Hematopoietic multipotent progenitor cell treated with erythropoietin and hydrocortisone succinate and interleukin-3 and kit ligand, for 4 days (in vitro differentiated cells): ENCODE measurements around the gene KIAA0513.
A peak's percentile ranks its signal among the peaks of the same experiment; 100 is the strongest.

Source experiments
- DNase-seq: peaks from one replicate; pipeline ENCODE4 v3.0.0-alpha.2; 2015

Gene KIAA0513

DNA sequence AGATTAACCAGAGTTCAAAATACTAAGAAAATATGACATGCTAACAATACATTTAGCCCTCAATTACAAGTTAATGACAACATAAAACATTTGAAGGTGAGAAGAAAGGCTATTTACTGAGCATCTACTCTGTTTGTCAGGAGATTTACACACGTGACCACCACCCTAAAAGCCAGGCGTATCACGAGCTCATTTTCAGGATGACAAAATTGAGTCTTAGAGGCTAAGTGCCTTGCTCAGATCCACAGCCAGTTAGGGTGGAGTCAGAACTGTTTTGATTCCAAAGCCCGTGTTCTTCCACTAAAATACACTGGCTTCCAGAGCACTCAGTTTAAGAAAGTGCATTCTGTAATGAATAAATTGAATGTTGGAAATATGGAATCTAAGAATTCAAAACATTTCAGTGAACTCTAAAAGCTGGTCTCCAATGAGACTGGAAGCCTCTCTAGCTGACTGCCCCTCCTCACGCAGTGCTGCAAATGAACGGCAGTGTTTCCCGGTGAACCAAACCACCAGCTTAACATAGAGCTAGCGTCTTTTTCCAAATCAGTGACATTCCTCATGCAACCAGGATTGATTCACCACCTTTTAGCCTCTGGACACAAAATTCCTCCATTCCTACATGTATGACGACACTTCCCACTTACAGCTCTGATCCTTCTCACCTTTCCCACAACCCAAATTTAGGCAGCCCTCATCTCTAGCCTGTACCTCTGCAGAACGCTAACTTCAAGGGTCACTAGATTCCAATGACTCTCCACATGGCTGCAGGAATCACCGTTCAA is 22.1 kb upstream of the KIAA0513 start:
- DNase-seq: no peak

DNA sequence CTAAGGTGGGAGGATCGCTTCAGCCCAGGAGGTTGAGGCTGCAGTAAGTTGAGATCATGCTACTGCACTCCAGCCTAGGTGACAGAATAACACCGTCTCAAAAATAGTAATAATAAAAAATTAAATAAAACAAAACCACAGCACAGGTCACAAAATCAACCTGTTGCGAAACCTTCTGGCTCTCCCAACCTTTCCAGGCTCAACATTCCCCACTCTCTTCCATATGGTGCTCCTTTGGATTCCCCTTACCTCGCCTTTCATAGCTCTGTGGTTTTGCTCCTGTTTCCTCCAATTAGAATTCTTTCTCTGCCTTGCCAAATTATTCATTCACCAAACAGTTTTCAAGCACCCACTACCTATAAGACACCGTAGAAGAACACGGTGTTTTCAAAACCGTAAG is 21.0 kb upstream of the KIAA0513 start:
- no peak for DNase-seq

DNA sequence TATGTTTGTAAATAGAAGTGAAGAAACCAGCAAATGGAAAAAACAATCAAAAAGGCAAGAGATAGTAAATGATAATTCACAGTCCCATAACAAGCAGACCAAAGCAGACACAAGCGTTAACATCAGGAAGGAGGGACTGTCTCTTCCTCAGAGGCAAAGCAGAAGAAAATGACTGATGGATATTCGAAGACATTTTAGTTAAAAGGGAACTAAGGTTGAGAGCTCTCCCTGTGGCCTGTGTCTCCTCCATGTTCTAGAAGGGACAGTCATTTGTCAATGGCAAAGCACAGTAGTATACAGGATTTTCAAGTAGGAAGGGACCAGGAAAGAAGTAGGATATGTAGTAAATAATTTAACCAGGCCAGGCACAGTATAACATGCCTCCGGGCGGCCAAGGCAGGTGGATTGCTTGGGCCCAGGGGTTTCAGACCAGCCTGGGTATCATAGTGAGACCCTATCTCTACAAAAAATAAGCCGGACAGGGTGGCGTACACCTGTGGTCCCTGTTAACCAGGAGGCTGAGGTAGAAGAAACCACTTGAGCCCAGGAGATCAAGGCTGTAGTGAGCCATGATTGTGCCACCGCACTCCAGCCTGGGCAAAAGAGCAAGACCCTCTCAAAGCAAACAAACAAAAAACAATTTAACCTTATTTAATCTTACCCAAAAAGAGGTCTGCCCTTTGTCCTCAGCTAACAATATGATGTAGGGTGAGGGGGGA is 19.9 kb upstream of the KIAA0513 start:
- no peak for DNase-seq

DNA sequence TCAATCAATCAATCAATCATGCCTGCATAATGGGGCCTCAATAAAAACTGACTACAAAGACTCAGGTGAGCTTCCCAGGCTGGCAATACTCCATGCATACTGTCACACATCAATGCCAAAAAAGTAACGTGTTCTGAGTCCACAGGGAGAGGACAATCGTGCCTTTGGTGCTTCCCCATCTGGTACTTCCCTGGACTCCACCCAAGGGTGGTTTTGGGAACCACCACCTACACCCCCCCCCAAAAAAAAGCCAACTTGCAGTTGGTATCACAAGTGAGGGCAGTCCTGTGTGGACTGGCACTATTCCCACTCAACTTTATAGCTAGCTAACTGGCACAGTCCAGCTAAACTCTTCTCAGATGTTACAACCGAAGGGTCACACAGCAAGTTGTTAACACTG is 19.3 kb upstream of the KIAA0513 start:
- DNase-seq: no peak

DNA sequence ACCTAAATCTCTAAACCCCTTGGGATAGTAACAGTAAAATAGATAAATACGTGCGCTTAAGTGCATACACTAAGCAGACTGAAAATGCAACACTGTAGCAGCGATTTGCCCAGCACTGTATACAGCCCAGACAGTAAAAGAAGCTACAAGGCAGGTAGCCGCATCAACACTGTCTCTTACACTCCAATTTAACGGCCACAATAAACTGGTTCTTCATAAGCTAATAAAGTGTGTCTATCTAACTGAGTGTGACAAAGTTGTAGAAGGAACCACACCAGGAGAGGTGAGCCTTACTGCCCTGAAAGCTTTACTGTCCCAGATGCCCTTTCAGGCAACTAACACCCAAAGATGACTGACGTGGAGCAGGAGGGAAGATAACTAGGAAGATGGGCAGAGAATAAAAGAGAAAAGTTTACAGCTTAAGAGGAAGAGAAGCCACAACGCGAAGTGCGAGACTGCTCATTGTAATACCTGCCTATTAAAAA is 17.1 kb upstream of the KIAA0513 start:
- DNase-seq: no peak

DNA sequence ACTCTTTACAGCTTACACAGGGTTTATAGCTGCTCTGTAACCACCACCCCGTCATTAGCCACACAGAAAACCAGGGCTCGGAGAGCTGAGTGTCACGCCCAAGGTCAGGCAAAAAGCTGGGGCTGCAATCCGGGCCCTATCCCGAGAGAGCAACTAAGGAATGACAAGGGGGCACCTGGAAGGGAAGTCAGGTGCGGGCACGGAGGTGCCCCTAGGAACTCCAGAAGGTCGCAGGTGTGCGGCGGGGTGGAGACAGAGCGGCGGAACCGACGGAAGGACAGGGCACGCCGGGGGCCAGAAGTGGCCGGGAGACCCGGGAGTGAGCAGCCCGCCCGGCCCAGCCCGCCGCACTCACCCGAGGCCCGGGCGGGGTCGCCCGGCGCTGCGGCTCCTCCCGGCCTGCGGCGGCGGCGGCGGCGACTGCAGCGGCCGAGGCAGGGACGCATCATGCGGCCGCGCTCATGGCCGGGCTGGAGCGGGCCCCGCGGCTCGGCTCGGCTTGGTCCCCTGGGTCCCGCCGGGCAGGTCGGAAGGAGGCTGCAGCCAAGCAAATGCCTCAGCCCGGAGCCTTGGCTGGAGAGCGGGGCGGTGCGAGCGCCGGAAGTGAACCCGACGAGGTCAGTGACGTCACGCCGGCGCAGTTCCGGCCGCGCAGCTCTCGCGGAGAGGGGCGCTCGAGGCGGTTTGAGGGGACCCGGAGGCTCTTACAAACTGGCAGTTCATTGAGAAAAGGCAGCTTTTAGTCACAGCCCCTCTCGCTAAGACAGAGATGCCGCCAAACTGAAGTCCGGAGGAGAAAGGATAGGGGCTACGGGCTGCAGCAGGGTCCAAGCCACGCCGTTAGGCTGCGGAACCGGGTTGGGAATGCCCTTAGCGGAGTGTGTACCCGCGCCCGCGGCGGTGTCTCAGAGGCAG is 16.4 kb upstream of the KIAA0513 start, which contains the start of gene ZDHHC7:
Gene ZDHHC7 (minus strand): TSS at position 605 of the 915 bp plus-strand sequence. CDS start 20,917 bp downstream, outside the sequence.
- peak; percentile 94 for DNase-seq

DNA sequence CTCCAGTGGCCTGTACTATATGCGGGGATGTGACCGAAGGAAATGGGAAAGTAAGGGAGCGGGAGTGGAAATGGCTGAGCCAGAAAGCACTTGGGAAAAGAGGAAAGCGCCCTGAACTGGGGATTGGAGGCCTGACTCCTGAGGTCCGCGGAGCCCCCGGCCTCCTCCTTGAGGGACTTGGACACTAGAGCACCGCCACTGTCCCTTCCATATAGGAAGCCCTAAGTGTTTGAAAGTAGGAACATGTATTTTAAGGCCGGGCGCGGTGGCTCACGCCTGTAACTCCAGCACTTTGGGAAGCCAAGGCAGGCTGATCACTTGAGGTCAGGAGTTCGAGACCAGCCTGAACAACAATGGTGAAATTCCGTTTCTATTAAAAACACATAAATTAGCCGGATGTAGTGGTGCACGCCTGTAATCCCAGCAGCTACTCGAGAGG is 15.7 kb upstream of the KIAA0513 start:
- DNase-seq: no peak

DNA sequence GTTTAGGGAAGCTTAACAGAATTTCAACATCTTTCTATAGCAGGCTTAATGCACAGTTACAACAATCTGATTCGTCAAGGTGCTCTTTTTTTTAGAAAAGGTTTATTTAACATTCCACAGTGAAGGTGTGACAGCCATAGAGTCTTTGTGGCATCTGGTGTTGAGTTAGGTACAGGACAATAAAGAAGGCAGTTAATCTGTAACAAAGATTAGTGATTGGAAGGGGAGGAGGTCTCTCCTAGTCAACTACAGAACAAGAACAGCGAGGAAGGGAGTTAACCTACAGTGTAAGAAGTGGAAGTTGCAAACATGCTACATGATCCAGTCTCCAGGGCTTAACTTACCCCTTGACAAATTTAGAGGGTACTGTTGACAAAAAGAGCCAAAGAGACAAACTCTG is 13.3 kb upstream of the KIAA0513 start:
- DNase-seq: no peak

DNA sequence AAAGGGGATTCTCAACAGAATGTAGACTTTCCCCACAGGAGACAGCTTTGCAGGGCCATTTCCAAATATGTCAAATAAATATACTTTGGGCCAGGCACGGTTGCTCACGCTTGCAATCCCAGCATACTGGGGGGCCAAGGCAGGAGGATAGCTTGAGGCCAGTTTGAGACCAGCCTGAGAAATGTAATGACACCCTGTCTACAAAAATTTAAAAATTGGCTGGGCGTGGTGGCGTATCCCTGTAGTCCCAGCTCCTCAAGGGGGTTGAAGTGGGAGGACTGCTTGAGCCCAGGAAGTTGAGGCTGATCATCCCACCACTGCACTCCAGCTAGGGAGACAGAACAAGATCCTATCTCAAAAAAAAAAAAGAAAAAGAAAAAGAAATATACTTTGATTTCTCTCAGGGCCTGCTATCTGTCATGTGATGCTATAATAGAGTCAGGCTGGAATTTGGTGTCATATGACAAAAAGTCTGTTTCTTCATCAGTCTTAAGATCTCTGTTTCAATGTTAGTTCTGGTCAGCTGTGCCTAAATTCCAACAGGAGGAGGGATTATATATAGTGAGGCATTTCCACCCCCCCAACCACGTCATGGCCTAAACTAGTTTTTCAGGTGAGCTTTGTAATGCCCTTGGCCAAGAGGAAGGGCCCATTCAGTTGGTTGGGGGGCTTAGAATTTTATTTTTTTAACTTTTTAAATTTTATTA is 12.0 kb upstream of the KIAA0513 start:
- DNase-seq: no peak

DNA sequence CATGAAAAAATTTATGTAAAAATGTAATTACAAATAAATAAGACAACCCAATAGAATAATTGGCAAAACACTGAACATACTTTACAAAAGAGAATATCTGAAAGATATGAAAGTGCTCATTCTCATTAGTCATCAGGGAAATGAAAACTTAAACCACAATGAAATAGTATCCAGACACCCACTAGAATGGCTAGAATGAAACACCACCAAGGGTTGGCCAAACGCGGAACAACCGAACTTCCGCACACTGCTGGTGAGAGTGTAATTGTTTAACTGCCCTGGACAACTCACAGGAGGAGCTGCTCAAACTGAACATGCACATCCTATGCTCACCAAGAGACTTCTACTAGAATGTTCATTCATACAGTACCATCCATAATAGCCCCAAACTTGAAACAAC is 10.4 kb upstream of the KIAA0513 start:
- peak; percentile 83 for DNase-seq

DNA sequence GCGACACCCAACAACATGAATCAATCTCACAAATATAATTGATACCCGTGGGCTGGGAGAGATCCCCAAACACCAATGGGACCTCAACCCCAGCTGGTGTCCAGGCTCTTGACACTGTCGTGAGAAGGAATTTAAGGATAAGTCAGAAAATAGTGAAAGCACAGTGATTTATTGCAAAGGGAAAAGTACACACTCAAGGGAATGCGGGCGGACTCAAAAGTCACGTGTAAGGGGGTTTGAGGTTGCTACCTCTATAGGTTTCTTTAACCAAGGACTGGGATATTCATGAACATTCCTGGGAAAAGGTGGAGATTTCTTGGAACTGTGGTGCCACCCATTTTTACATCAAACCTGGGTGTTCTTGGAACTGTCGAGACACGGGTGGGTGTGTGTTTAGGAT is 10.0 kb upstream of the KIAA0513 start:
- DNase-seq: no peak

DNA sequence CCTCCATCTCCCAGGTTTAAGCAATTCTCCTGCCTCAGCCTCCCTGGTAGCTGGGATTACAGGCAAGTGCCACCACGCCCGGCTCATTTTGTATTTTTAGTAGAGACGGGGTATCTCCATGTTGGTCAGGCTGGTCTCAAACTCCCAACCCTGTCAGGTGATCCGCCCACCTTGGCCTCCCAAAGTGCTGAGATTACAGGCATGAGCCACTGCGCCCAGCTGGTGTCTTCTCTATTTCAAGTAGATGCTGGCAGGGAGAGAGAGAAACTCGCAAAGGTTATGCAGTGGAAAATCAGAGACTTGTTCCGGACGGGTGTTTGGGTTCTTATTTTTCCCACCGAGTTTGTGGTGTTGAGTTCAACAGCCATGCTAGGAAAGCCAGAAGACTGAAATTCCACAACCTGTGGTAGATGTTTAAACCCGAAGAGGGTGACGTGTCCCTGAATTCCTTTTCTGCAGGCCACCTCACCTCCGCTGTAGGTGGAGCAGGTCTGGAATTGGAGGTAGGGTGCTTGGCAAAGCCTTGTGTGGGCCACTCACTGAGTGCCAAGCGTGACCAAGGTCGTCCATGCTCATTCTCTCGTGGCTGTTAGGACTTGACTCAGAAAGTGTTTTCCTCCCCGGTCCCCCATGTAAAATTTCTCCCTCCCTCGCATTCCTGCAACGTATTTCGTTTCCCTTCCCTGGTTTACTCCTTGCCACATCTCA is 8.9 kb upstream of the KIAA0513 start:
- no peak for DNase-seq

DNA sequence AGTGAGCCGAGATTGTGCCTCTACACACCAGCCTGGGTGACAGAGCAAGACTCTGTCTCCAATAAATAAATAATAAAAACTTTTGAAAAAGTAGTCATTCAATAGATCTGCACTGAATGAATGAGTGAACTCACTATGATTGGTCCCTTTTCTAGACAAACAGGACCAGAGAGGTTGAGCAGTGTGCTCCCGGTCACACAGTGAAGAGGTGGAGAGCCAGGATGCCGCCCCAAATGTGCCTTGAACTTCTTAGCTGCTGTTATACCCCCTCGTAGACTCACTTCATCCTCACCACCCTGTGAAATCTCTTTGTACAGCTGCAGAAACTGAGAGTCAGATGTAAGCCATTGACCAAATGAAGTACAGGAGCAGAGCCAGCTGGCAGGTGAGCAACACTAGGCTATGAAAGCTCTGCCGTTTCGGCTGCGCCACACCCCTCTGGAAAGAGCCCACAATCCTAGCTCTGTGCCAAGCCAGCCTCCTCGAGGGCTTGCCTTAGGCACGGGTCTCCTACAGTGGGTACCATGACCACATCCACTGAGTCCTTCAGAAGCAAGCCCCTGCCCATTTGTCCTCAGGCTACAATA is 7.8 kb upstream of the KIAA0513 start:
- no peak for DNase-seq

DNA sequence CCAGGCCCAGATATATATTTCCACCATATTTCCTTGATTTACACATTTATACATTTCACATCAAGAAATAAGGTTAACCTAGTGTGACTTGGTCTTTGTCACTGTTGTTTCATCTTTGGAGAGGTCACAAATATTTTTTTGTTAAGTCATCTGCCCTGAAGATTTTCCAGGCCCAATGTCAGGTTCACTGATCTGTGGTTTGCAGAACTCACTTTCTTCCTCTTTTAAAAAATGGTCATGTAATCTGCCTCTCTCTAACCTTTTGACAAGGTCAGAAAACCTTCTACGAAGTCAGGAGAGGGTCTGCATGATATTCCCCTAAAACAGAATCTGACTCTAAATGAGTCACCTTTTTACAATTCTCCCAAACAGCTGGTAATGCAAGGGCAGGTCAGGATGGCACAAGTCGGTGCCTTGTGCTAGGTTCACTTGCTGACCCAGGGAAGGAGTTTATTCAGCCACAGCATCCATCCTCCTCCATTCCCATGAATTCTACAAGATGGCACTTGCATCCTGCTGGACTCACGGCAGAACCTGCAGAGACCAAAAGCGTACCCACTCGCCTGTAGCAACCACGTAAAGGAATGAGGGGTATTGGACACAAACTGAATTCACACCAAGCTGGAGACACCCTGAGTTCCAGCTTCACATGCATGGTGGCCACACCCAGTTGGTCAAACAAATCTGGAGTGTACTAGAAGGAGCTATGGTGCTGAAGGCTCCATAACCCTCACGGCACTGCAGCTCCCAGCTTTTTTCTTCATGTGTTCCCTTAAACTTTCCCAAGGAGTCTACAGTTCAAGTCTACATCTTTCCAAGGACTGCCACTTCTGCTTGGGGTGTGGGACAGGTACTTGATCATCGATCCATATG is 1.6 kb upstream of the KIAA0513 start:
- DNase-seq: peak; percentile 87

DNA sequence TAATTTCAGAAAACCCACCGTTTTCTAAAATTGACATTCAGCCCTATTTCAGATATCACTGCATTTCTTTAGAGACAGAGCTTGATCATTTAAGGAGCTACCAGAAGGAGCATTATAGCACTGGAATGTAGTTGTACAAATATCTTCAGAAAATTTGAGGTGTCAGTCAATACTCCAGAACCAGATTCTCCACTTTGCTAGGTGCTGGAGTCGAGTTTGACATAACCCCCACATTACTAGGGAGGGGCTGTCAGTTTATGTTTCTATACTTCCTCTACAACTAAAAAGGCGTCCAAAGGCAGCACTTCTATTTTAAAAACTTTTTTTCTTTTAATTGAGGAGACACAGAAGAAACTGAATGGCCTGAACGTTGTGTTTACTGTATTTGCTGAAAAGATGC is 892 bp upstream of the KIAA0513 start:
- DNase-seq: no peak

DNA sequence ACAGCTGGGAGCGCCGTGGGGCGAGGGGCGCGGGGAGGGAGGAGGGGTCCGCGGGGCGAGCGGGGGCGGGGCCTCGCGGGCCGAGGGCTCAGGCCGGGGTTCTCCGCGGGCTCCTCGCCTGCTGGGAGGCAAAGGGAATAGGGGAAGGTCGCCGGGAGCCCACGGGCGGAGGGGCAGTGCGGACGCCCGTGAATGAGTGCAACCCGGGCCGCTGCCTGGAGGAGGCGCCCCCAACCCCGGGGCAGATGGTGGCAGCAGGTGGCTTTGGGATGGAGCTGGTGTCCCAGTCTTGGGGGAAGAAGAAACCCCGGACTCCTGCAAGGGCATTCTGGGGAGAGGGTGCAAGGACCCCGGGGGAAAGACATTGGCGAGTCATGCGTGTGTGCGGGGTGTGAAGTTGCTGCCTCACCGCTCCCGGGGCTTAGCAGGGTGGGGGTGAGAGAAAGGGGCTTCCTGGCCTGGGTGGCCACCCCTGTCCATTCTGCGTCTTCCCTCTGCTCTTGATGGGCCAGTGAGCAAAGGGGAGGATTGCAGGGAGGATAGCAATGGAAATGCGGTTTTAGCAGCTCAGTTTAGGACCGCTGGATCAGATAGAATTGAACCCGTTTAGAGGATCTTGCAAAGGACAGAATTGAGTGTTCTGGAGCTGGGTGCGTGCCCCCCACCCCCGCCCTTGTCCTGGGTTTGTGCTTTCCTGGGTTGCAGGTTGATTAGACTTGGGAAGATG is 526 bp downstream of the KIAA0513 start:
- DNase-seq: no peak

DNA sequence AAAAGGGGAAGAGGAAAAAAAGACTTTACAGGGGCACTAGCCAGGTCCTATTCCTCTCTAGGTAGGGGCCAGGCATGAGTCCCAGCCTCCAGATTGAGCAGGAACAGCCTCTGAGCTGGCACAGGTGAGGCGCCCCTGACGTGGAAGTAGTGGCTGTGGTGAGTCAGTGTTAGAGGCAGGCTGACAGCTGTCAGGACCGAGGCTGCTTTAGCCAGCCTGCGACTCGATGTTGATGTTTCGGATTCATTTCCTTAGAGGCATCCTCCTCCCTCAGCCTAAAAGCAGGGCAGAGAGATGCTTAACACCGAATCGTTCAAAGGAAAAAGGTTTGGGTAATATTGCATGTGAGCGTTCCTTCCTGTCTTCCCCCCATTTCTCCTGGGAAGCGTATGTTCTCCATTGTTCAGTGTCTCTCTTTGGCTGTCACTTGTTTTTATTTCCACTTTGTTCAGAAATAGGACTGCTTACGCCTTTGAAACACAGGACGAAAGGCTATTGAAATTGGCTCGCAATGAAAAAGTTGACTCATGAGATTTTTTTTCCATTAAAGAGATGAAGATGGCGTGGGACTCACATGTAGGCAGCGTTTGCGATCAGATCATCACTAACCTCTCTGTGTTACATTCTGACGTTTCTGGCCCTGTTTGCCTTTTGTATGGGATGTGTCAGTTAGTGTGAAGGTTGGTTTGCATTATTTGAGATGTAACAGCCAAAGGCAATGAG is 1.3 kb downstream of the KIAA0513 start:
- DNase-seq: no peak

DNA sequence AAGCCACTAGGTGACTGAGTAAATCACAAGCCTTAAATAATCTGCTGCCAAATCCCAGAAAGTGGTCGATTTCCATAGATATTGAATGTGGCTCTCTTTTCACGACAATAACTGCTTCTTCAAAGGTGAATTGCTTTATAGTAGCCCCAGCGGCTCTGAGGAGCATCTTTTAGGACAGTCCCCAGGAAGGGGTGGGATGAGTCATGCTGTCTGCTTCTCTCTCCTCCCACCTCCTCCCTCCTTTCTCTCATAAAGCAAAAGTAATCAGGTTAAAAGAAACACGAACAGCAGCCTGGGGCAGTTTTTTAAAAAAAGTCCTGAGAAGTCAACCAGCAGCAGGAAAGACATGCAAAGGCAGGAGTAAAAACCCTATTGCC is 1.8 kb downstream of the KIAA0513 start:
- DNase-seq: no peak

DNA sequence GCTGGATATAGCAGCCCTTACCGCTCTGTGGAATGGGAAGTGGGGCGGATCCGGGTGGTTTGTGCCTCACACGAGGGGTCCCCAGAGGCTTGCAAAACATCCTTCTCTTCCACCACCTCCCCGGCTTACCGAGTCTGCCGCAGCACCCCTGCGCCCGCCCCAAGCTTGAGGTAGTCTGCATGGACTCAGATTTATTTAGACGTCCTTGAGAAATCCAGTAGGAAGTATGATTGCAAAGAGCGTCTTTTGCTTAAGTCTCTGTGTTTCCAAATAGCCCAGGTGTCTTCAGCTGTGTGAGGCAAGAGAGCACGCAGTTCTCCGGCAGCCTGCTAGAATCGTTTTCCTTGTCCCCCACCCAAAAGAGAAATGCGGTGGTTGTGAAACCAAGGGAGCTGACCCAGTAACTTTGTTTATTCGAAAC is 2.4 kb downstream of the KIAA0513 start:
- no peak for DNase-seq
